ENCODE measurements around the gene TIMM44.

DNA sequence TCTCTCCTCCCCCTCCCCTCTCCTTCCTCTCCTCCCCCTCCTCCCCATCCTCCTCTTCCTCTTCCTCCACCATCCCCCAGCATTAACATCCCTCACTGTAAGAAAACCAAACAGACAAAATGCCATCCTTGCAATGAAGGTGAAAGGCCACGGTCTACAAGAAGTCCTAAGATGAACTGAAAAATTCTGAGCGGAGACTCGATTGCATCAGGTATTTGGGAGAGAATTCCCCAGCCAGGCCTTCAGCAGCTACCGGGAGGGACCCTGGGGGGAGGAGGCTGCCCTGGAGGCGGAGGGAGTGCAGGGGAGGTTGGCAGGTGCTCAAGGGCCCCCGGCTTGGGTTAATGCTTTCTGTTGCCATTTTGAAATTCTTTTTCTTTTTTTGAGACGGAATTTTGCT lies 10.1 kb upstream of the TIMM44 start:
- TF ChIP-seq, protein P1, sequence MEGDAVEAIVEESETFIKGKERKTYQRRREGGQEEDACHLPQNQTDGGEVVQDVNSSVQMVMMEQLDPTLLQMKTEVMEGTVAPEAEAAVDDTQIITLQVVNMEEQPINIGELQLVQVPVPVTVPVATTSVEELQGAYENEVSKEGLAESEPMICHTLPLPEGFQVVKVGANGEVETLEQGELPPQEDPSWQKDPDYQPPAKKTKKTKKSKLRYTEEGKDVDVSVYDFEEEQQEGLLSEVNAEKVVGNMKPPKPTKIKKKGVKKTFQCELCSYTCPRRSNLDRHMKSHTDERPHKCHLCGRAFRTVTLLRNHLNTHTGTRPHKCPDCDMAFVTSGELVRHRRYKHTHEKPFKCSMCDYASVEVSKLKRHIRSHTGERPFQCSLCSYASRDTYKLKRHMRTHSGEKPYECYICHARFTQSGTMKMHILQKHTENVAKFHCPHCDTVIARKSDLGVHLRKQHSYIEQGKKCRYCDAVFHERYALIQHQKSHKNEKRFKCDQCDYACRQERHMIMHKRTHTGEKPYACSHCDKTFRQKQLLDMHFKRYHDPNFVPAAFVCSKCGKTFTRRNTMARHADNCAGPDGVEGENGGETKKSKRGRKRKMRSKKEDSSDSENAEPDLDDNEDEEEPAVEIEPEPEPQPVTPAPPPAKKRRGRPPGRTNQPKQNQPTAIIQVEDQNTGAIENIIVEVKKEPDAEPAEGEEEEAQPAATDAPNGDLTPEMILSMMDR (conservative IDR thresholded peaks at IDR 0.05; ENCODE audit: low read length), result no peak
- TF ChIP-seq EZH2phosphoT487 (IDR thresholded peaks at IDR 0.05; ENCODE audit: borderline replicate concordance, low read depth, low read length), result no peak

Data from OCI-LY7 (cell line).